IMR-90 (cell line): ENCODE data around the gene DEF6. TPM values are rescaled to one million over a fixed set of nuclear protein-coding genes. Genes with fewer than 3 reads are reported as not detected.

ENCODE experiments used
- ATAC-seq: fragments of 200-7000 bp; cut with Tn5 transposase; 2 replicates; pipeline ENCODE4 v1.9.1; 2020; ENCODE audit warnings: low read depth, mild to moderate bottlenecking, moderate library complexity
- BruUV-seq: library from RNA; stranded (reverse); fragments of 400-500 nt; replicated peaks from 2 replicates; lab custom pipeline; 2021; lab: Mats Ljungman, UMichigan
- CTCF ChIA-PET: fragments of 300-600 bp; formaldehyde crosslinking; extraction: SDS; loops from one replicate; lab custom pipeline; 2021; ENCODE audit warnings: antibody characterized with exemption; lab: Yijun Ruan, JAX
- POLR2A ChIA-PET: fragments of 300-600 bp; sonication (Branson Sonifier 250); formaldehyde crosslinking; loops from one replicate; lab custom pipeline; 2022; ENCODE audit warnings: antibody characterized with exemption; ENCODE audit not compliant: unreplicated experiment; lab: Charles Lee
- DNase-seq: peaks from one replicate; pipeline ENCODE4 v3.0.0; 2013
- H2AFZ ChIP-seq: replicated peaks from 2 replicates; pipeline ENCODE3; 2013; ENCODE audit warnings: low read length, mild to moderate bottlenecking; ENCODE audit not compliant: poor library complexity
- H2AK5ac ChIP-seq: 2 replicates; pipeline ENCODE4 v1.6.1; 2013; ENCODE audit warnings: low read depth, low read length, inconsistent platforms
- H2AK9ac ChIP-seq: replicated peaks from 2 replicates; pipeline ENCODE3; 2013; ENCODE audit warnings: mild to moderate bottlenecking, low read depth, low read length, moderate library complexity; ENCODE audit not compliant: poor library complexity
- H2BK120ac ChIP-seq: 2 replicates; pipeline ENCODE4 v1.6.1; 2013; ENCODE audit warnings: low read depth, low read length, inconsistent platforms
- H2BK15ac ChIP-seq: 3 replicates; pipeline ENCODE4 v1.6.1; 2013; ENCODE audit warnings: low read depth, low read length, inconsistent platforms
- H2BK20ac ChIP-seq: 2 replicates; pipeline ENCODE4 v1.6.1; 2013; ENCODE audit warnings: low read depth, mild to moderate bottlenecking, inconsistent platforms, low read length, moderate library complexity
- H2BK5ac ChIP-seq: 2 replicates; pipeline ENCODE4 v1.6.1; 2013; ENCODE audit warnings: mild to moderate bottlenecking, low read depth, low read length, inconsistent platforms; ENCODE audit not compliant: poor library complexity, severe bottlenecking
- H3K14ac ChIP-seq: replicated peaks from 2 replicates; pipeline ENCODE4 v1.6.1; 2013; ENCODE audit warnings: low read depth, low read length, inconsistent platforms
- H3K18ac ChIP-seq: 2 replicates; pipeline ENCODE4 v1.6.1; 2013; ENCODE audit warnings: low read depth, low read length, control low read depth
- H3K23ac ChIP-seq: 2 replicates; pipeline ENCODE4 v1.6.1; 2013; ENCODE audit warnings: low read depth, low read length, inconsistent platforms
- H3K27ac ChIP-seq: 2 replicates; pipeline ENCODE4 v1.5.1; 2013; ENCODE audit warnings: mild to moderate bottlenecking, control low read depth, low read length; ENCODE audit not compliant: insufficient read depth
- H3K27me3 ChIP-seq: 2 replicates; pipeline ENCODE4 v1.6.1; 2013; ENCODE audit warnings: low read length; ENCODE audit not compliant: control insufficient read depth, insufficient read depth
- H3K36me3 ChIP-seq: 2 replicates; pipeline ENCODE4 v1.6.1; 2013; ENCODE audit warnings: low read length, mixed read lengths; ENCODE audit not compliant: control insufficient read depth, insufficient read depth
- H3K4ac ChIP-seq: 2 replicates; pipeline ENCODE4 v1.6.1; 2013; ENCODE audit warnings: low read depth, low read length, inconsistent platforms
- H3K4me1 ChIP-seq: 2 replicates; pipeline ENCODE4 v1.6.1; 2013; ENCODE audit warnings: low read length, mixed read lengths; ENCODE audit not compliant: control insufficient read depth, insufficient read depth
- H3K4me2 ChIP-seq: 2 replicates; pipeline ENCODE4 v1.6.1; 2013; ENCODE audit warnings: low read depth, mild to moderate bottlenecking, control low read depth, low read length, moderate library complexity
- H3K4me3 ChIP-seq: 2 replicates; pipeline ENCODE4 v1.5.1; 2013; ENCODE audit warnings: low read depth, mild to moderate bottlenecking, control low read depth, low read length, moderate library complexity; ENCODE audit not compliant: insufficient read depth
- H3K56ac ChIP-seq: 2 replicates; pipeline ENCODE4 v1.6.1; 2013; ENCODE audit warnings: low read length, inconsistent platforms; ENCODE audit not compliant: insufficient read depth; ENCODE audit errors: extremely low read depth
- H3K79me1 ChIP-seq, 2 experiments: 2 replicates each; pipeline ENCODE4 v1.6.1; 2013; ENCODE audit warnings: low read length in 2 of 2, inconsistent platforms in 1 of 2, low read depth in 1 of 2
- H3K9ac ChIP-seq: 2 replicates; pipeline ENCODE4 v1.6.1; 2013; ENCODE audit warnings: low read depth, low read length, control low read depth
- H3K9me1 ChIP-seq: 2 replicates; pipeline ENCODE4 v1.6.1; 2013; ENCODE audit warnings: low read length, inconsistent platforms; ENCODE audit not compliant: insufficient read depth
- H3K9me3 ChIP-seq: 2 replicates; pipeline ENCODE4 v1.6.1; 2013; ENCODE audit warnings: low read length; ENCODE audit not compliant: control insufficient read depth, insufficient read depth
- H4K20me1 ChIP-seq: 2 replicates; pipeline ENCODE4 v1.6.1; 2013; ENCODE audit warnings: low read length, inconsistent platforms; ENCODE audit not compliant: insufficient read depth
- H4K5ac ChIP-seq: 2 replicates; pipeline ENCODE4 v1.6.1; 2013; ENCODE audit warnings: mild to moderate bottlenecking, low read depth, low read length, control low read depth
- H4K8ac ChIP-seq, 2 experiments: 2 replicates each; pipeline ENCODE4 v1.6.1; 2013; ENCODE audit warnings: low read depth in 2 of 2, low read length in 2 of 2, control low read depth in 1 of 2, inconsistent platforms in 1 of 2
- H4K91ac ChIP-seq: 2 replicates; pipeline ENCODE4 v1.6.1; 2013; ENCODE audit warnings: low read depth, low read length, inconsistent platforms; ENCODE audit not compliant: insufficient read depth
- CHD1 ChIP-seq: IDR thresholded peaks from 2 replicates; pipeline ENCODE4 v1.6.1; 2012; ENCODE audit warnings: low read depth, low read length, improper control_type of control experiment
- MAFK ChIP-seq: IDR thresholded peaks from 2 replicates; pipeline ENCODE4 v1.6.1; 2012; ENCODE audit warnings: low read depth, low read length, improper control_type of control experiment
- POLR2A ChIP-seq: IDR thresholded peaks from 2 replicates; pipeline ENCODE4 v1.6.1; 2012; ENCODE audit warnings: mild to moderate bottlenecking, low read depth, low read length
- RAD21 ChIP-seq: IDR thresholded peaks from 2 replicates; pipeline ENCODE4 v1.6.1; 2012; ENCODE audit warnings: low read length, improper control_type of control experiment
- WGBS, 2 experiments: methylation state at CpG; one replicate each; pipeline versions ENCODE4 v1.1.5 to v1.1.7; 2013; ENCODE audit warnings: missing lambda C conversion rate in 2 of 2; ENCODE audit not compliant: insufficient read length in 1 of 2; ENCODE audit errors: extremely low coverage in 2 of 2; 5-methylcytosine and 5-hydroxymethylcytosine counted together
- dilution Hi-C: fragments of 300-500 bp; cut with HindIII; formaldehyde crosslinking; loops from one replicate; pipeline ENCODE4 v1.14.3; 2018; ENCODE audit warnings: low sequenced_read_pairs; ENCODE audit not compliant: unreplicated experiment
- in situ Hi-C: fragments of 300-500 bp; cut with MboI; formaldehyde crosslinking; loops from 3 replicates; pipeline ENCODE4 v1.14.3; 2019; ENCODE audit warnings: low sequenced_read_pairs, inconsistent platforms, mixed read lengths
- intact Hi-C: fragments of 100-400 bp; cut with micrococcal nuclease; formaldehyde crosslinking; loops from 2 replicates; pipeline ENCODE4 v1.10.0; 2022
- polyA plus RNA-seq, 3 experiments: library from polyadenylated mRNA; depleted of rRNA; stranded (reverse); fragments of >200 nt; gene quantifications; 2 replicates each; pipeline ENCODE4 v1.2.3, GENCODE V29; 2012; ENCODE audit warnings: low replicate concordance in 1 of 3
- total RNA-seq: library from RNA; depleted of rRNA; stranded (reverse); fragments of >200 nt; gene quantifications from 2 replicates; pipeline ENCODE4 v1.2.3, GENCODE V29; 2012
- TF ChIP-seq, protein P1 (sequence below): fragments of 150-350 bp; IDR thresholded peaks from 2 replicates; pipeline ENCODE4 v1.6.1; 2016; ENCODE audit warnings: low read depth, mild to moderate bottlenecking, low read length, moderate library complexity, borderline replicate concordance

Gene DEF6
- total and polyA plus RNA-seq, 2 of the 4 experiments (the other 2 are of a cell fraction): 2.5 to 4.2 TPM

DNA sequence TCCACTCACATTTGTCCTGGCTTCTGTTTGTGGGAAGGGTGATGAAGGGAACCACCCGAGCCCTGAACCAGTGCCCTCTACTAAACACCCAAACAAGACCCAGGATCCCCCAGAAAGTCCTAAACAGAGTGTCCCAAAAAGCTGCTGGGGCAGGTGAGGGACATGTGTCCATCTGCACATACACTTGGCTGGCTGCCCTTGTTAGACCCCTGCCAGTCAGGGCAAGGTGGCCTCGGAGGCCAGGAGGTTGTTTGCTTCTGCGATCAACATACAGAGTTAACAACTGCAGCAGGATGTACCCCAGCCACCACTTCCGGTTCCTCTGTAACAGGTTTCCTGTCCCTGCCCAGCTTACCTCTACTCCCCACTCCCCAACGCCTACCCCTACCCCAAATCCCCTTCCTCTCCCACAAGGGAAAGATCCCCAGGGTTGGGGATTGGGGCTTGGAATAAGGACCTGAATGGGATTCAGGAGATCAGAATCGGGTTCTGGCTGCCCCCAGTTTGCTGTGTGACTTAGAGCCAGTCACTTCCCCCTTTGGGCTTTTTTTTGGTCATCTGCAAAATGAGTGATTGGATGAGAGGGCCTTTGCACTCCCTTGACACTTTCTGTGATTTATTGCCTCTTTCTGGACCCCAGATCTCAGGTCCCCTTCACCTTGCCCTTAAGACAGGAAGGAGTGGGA lies 13.9 kb downstream of the DEF6 start:
- CTCF ChIA-PET: no interaction called here
- Histone ChIP-seq H2AFZ (no peak overlapping the region), H4K20me1 (no peaks in the 10 kb centered on the region), H3K9me1 (no peaks in the 10 kb centered on the region), H4K8ac (no peak overlapping the region), H3K9ac (no peak overlapping the region), H2BK5ac (no peak overlapping the region), H2BK120ac (no peak overlapping the region), H3K14ac (no peak overlapping the region), H4K91ac (no peak overlapping the region), H3K4me2 (no peak overlapping the region), H2AK5ac (no peak overlapping the region), H3K4me3 (no peak overlapping the region), H3K23ac (no peak overlapping the region), H4K5ac (no peak overlapping the region), H3K27ac (no peak overlapping the region), H3K4ac (no peak overlapping the region), H2BK15ac (no peak overlapping the region), H3K9me3 (no peaks in the 10 kb centered on the region), H3K36me3 (no peaks in the 10 kb centered on the region), H2BK20ac (no peak overlapping the region), H3K27me3 (peaks cover 17% of the 10 kb centered on the region), H2AK9ac (no peak overlapping the region), H3K56ac (no peak overlapping the region), H3K79me1 (no peaks in the 10 kb centered on the region), H3K18ac (no peak overlapping the region), H3K4me1 (no peaks in the 10 kb centered on the region)
- no peak for TF ChIP-seq CHD1
- TF ChIP-seq, protein P1, sequence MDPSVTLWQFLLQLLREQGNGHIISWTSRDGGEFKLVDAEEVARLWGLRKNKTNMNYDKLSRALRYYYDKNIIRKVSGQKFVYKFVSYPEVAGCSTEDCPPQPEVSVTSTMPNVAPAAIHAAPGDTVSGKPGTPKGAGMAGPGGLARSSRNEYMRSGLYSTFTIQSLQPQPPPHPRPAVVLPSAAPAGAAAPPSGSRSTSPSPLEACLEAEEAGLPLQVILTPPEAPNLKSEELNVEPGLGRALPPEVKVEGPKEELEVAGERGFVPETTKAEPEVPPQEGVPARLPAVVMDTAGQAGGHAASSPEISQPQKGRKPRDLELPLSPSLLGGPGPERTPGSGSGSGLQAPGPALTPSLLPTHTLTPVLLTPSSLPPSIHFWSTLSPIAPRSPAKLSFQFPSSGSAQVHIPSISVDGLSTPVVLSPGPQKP: no peak
- no peak for TF ChIP-seq POLR2A
- TF ChIP-seq RAD21: no peak
- TF ChIP-seq MAFK: no peak
- DNase-seq: no peak
- intact Hi-C loops (no loop called here), dilution Hi-C loops (no loop called here), in situ Hi-C loops (loop anchor here (25.0 kb wide), 1 partner anchor 426 kb away; the partner anchor contains the start of gene ARMC12)
- no peak for ATAC-seq
- BruUV-seq: no TSS peak
- WGBS, 2 experiments: 60% methylated on average over 1 of the region's 6 CpGs; no CpG with 5 or more reads in 1 of the 2 experiments
- POLR2A ChIA-PET: no interaction called here
